Measurements from ENCODE around the gene FRG1. TPM values are rescaled to one million over a fixed set of nuclear protein-coding genes. Genes with fewer than 3 reads are reported as not detected.
"Not testable (repeated sequence)": the region's sequence is repeated elsewhere in the genome, so short reads cannot be mapped to it uniquely, and the experiment has no call there.

FRG1 gene
- total and polyA plus RNA-seq, 9 donors = 26.6 to 41.9 (median 35.3) TPM

DNA sequence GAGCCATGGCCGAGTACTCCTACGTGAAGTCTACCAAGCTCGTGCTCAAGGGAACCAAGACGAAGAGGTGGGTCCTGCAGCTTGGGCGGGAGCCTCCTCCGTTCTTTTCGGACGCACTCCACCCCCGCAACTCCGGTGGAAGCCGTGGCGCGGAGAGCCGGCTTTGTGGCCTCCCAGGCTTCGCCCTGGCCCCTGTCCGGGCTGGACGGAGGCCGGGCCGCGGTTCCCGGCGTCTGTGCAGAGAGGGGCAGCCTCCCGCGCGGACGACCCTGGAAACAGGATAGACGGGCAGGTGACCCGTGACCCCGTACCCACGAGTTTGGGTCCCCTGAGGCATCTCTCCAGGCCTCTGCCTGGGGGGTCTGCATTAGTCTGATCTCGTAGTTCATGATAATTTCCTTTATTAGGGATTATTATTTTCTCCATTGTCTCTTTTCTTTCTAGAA lies 356 bp downstream of the FRG1 start:
- no peaks in the 10 kb centered on the region for H3K27me3 ChIP-seq (ENCODE audit: control insufficient read depth, insufficient read depth, low read length)
- H3K4me3 ChIP-seq (ENCODE audit: low read length) = peak overlapping the region; percentile 87
- H3K9me3 ChIP-seq (replicated peaks; ENCODE audit: control insufficient read depth, low read depth, low read length) = no peaks in the 10 kb centered on the region
- peaks cover 3% of the 10 kb centered on the region for H3K36me3 ChIP-seq (ENCODE audit: control insufficient read depth, insufficient read depth, low read length)
- WGBS (ENCODE audit: insufficient coverage) = under 1% methylated on average over 25 of the region's 31 CpGs
- DNase-seq = no peak
- peak overlapping the region; percentile 92 for H3K27ac ChIP-seq (ENCODE audit: low read length)
- H3K4me1 ChIP-seq (ENCODE audit: control insufficient read depth, insufficient read depth, low read length) = no peaks in the 10 kb centered on the region

DNA sequence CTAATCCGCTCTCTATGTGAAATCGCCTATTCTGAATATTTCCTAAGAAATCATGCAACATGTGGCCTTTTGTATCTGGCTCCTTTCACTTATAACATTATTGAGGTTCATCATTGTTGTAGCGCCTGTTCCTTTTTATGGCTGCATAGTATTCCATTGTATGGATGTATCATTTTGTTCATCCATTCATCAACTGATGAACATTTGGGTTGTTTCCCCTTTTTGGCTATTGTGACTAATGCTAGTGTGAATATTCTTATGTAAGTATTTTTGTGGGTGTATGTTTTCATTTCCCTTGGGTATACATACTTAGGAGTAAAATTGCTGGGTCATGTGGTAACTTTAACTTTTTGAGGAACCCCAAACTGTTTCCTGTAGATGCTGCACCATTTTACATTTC lies 1.7 kb downstream of the FRG1 start:
- H3K27me3 ChIP-seq (ENCODE audit: control insufficient read depth, insufficient read depth, low read length) = not testable (repeated sequence)

DNA sequence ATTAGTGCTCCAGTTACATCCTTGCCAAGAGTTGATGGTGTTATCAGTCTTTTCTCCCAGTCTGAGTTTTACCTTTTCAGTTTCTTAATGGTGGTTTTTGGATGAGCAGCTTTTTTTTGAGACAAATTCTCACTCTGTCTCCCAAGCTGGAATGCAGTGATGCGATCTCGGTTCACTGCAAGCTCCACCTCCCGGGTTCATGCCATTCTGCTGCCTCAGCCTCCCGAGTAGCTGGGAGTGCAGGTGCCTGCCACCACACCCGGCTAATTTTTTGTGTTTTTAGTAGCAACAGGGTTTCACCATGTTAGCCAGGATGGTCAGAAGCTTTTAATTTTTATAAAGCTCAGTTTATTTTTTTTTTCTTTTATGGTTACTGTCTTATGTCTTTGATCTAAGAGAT lies 3.4 kb downstream of the FRG1 start:
- not testable (repeated sequence) for H3K27ac ChIP-seq (ENCODE audit: low read length); H3K36me3 ChIP-seq (ENCODE audit: control insufficient read depth, insufficient read depth, low read length); H3K4me1 ChIP-seq (ENCODE audit: control insufficient read depth, insufficient read depth, low read length); DNase-seq; H3K9me3 ChIP-seq (replicated peaks; ENCODE audit: control insufficient read depth, low read depth, low read length); H3K27me3 ChIP-seq (ENCODE audit: control insufficient read depth, insufficient read depth, low read length); H3K4me3 ChIP-seq (ENCODE audit: low read length)
- WGBS (ENCODE audit: insufficient coverage) = 89% methylated on average over 5 of the region's 5 CpGs

More for the DNA sequence above, 1.7 kb downstream of the FRG1 start:
- H3K9me3 ChIP-seq (replicated peaks; ENCODE audit: control insufficient read depth, low read depth, low read length); H3K4me3 ChIP-seq (ENCODE audit: low read length); H3K36me3 ChIP-seq (ENCODE audit: control insufficient read depth, insufficient read depth, low read length); DNase-seq; H3K4me1 ChIP-seq (ENCODE audit: control insufficient read depth, insufficient read depth, low read length); H3K27ac ChIP-seq (ENCODE audit: low read length): not testable (repeated sequence)
- no CpG with 5 or more reads among the region's 3 CpGs for WGBS (ENCODE audit: insufficient coverage)

DNA sequence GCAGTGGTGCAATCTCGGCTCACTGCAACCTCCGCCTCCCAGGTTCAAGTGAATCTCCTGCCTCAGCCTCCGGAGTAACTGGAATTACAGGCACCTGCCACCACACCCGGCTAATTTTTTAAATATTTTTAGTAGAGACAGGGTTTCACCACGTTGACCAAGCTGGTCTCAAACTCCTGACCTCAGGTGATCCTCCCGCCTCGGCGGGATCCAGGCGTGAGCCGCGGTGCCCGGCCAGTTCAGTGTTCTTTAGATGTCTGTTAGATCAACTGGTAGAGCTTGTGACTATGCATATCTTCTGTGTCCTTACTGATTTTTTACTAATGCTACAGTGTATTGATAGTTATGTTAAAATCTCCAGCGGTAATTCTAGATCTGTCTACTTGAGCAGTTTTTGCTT lies 6.2 kb downstream of the FRG1 start:
- WGBS (ENCODE audit: insufficient coverage) = 100% methylated on average over 8 of the region's 13 CpGs
- DNase-seq; H3K4me3 ChIP-seq (ENCODE audit: low read length); H3K27ac ChIP-seq (ENCODE audit: low read length); H3K27me3 ChIP-seq (ENCODE audit: control insufficient read depth, insufficient read depth, low read length); H3K9me3 ChIP-seq (replicated peaks; ENCODE audit: control insufficient read depth, low read depth, low read length); H3K4me1 ChIP-seq (ENCODE audit: control insufficient read depth, insufficient read depth, low read length); H3K36me3 ChIP-seq (ENCODE audit: control insufficient read depth, insufficient read depth, low read length): not testable (repeated sequence)

DNA sequence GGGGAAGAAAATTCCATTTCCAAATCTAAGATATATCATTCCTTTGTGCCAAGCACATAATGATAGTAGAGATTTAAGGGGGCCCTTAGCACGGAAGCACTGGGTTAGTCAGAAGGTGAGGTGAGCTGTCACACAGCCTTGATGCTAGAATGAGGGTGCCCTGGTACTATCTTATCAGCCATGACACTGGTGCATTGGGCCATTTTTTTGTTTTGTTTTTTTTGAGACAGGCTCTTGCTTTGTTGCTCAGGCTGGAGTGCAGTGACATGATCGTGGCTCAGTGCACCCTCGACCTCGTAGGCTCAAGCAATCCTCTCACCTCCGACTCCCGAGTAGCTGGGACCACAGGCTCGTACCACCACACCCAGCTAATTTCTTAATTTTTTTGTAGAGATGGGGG lies 7.8 kb downstream of the FRG1 start:
- not testable (repeated sequence) for H3K27me3 ChIP-seq (ENCODE audit: control insufficient read depth, insufficient read depth, low read length); H3K4me3 ChIP-seq (ENCODE audit: low read length); H3K36me3 ChIP-seq (ENCODE audit: control insufficient read depth, insufficient read depth, low read length); H3K9me3 ChIP-seq (replicated peaks; ENCODE audit: control insufficient read depth, low read depth, low read length); DNase-seq; H3K4me1 ChIP-seq (ENCODE audit: control insufficient read depth, insufficient read depth, low read length); H3K27ac ChIP-seq (ENCODE audit: low read length)
- WGBS (ENCODE audit: insufficient coverage) = 100% methylated on average over 1 of the region's 7 CpGs

DNA sequence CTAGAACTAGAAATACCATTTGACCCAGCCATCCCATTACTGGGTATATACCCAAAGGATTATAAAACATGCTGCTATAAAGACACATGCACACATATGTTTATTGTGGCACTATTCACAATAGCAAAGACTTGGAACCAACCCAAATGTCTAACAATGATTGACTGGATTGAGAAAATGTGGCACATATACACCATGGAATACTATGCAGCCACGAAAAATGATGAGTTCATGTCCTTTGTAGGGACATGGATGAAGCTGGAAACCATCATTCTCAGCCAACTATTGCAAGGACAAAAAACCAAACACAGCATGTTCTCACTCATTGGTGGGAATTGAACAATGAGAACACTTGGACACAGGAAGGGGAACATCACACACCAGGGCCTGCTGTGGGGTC lies 28.6 kb downstream of the FRG1 start:
- not testable (repeated sequence) for DNase-seq; H3K36me3 ChIP-seq (ENCODE audit: control insufficient read depth, insufficient read depth, low read length); H3K4me1 ChIP-seq (ENCODE audit: control insufficient read depth, insufficient read depth, low read length); H3K9me3 ChIP-seq (replicated peaks; ENCODE audit: control insufficient read depth, low read depth, low read length); H3K4me3 ChIP-seq (ENCODE audit: low read length); H3K27ac ChIP-seq (ENCODE audit: low read length); H3K27me3 ChIP-seq (ENCODE audit: control insufficient read depth, insufficient read depth, low read length)
- WGBS (ENCODE audit: insufficient coverage) = no CpG with 5 or more reads among the region's 1 CpG

DNA sequence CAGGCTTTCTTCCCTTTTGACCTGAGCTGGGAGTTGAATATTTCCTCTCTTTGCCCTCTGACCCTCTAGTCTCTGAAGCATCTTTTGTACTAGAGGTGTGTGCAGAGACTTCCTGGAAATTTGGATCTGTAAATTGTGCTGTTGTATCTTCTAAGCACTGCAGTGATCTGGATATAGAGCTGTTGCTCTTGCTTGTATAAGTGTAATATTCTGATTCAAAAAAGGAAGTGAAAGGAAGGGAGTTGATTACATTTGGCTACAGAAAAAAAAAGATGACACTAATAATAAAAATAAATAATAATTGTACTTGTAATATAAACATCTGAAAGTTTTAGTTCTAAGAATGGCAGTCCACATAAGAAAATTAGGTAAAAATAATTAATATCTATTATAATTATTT lies 33.0 kb downstream of the FRG1 start:
- Histone ChIP-seq H3K4me1 (ENCODE audit: control insufficient read depth, insufficient read depth, low read length) (no peaks in the 10 kb centered on the region), H3K27ac (ENCODE audit: low read length) (no peak overlapping the region), H3K4me3 (ENCODE audit: low read length) (no peak overlapping the region), H3K9me3 (replicated peaks; ENCODE audit: control insufficient read depth, low read depth, low read length) (no peaks in the 10 kb centered on the region), H3K36me3 (ENCODE audit: control insufficient read depth, insufficient read depth, low read length) (no peaks in the 10 kb centered on the region), H3K27me3 (ENCODE audit: control insufficient read depth, insufficient read depth, low read length) (no peaks in the 10 kb centered on the region)
- DNase-seq = no peak

DNA sequence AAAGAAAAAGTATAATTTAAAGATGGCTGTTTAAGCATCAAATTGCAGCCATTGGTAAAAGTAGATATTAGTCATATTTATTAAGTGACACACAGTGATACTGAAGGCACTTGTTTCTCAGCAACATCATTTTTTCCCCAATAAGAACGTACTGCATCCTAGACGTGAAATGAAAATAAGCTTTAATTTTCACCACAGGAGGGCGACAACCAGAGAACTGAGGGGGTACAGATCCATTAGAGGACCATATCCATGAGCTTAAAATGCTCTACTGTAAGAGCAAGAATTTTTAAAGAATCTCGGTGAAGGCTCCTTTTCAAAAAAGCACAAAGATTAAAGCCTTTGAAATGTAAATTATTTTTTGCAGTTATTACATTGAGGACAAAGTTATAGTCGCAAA lies 33.4 kb downstream of the FRG1 start:
- no peaks in the 10 kb centered on the region for H3K36me3 ChIP-seq (ENCODE audit: control insufficient read depth, insufficient read depth, low read length)
- H3K9me3 ChIP-seq (replicated peaks; ENCODE audit: control insufficient read depth, low read depth, low read length) = no peaks in the 10 kb centered on the region
- no peak for DNase-seq
- no CpG with 5 or more reads among the region's 5 CpGs for WGBS (ENCODE audit: insufficient coverage)
- H3K4me1 ChIP-seq (ENCODE audit: control insufficient read depth, insufficient read depth, low read length) = no peaks in the 10 kb centered on the region
- no peak overlapping the region for H3K4me3 ChIP-seq (ENCODE audit: low read length)
- no peaks in the 10 kb centered on the region for H3K27me3 ChIP-seq (ENCODE audit: control insufficient read depth, insufficient read depth, low read length)
- no peak overlapping the region for H3K27ac ChIP-seq (ENCODE audit: low read length)

DNA sequence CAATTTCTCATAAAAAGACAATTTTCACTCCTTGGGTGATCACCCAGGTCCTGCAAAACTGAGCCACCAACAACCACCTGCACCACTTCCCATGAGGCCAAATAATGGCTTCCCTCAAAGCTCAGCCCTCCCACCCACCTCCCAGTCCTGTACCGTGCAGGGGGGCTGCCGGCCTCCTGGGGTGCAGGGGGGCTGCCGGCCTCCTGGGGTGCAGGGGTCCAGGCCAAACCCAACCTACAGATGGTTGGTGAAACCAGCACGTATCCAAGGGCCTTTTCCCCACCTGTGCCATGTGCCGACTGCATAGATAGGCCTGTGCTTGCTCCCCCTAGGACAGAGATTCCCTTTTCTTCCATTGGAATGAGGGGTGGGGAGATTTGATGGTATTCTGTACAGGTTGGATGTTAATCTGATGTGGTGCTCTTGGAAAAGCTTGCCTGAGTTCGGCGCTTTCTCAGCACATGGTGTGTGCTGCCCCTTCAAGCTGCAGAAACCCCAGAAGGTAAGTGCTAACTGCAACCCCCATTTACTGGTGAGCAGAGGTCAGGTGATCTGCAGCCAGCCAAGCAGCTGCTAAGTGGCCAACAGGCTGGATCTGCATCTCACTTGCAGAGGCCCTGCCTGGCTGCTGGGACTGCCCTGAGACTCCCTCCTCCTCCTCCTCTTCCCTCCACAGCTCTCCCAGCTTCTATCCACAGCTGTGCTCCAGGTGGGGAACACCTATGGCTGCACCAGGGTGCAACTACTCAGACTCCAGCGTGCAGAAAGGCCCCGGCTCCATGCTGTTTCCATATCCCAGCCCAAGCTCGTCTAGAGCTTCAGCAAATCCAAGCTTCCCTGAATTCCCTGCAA lies 38.8 kb downstream of the FRG1 start:
- no peaks in the 10 kb centered on the region for H3K4me1 ChIP-seq (ENCODE audit: control insufficient read depth, insufficient read depth, low read length)
- H3K27me3 ChIP-seq (ENCODE audit: control insufficient read depth, insufficient read depth, low read length) = no peaks in the 10 kb centered on the region
- no peaks in the 10 kb centered on the region for H3K9me3 ChIP-seq (replicated peaks; ENCODE audit: control insufficient read depth, low read depth, low read length)
- DNase-seq = no peak
- H3K27ac ChIP-seq (ENCODE audit: low read length) = no peak overlapping the region
- no peak overlapping the region for H3K4me3 ChIP-seq (ENCODE audit: low read length)
- 46% methylated on average over 7 of the region's 10 CpGs for WGBS (ENCODE audit: insufficient coverage)
- no peaks in the 10 kb centered on the region for H3K36me3 ChIP-seq (ENCODE audit: control insufficient read depth, insufficient read depth, low read length)

DNA sequence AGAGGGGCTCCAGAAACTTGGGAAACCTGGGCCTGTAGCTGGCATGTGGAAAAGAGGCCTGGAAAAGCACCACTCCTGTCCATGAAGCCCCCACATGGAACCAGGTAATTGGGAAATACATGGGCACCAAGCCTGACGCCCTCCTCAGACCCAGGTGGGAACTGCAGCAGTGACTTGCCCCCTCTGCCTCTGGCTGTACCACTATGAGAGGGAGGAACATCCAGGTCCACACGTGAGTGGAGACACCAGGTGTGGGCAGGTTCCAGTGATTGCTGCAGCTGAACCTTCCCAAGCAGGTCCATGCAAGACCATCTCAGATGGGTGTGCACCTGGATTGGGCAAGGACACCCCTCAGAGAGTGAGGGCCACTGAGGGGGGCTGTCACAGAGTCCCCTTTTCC lies 39.6 kb downstream of the FRG1 start:
- DNase-seq; H3K36me3 ChIP-seq (ENCODE audit: control insufficient read depth, insufficient read depth, low read length); H3K9me3 ChIP-seq (replicated peaks; ENCODE audit: control insufficient read depth, low read depth, low read length); H3K27ac ChIP-seq (ENCODE audit: low read length); H3K27me3 ChIP-seq (ENCODE audit: control insufficient read depth, insufficient read depth, low read length); H3K4me1 ChIP-seq (ENCODE audit: control insufficient read depth, insufficient read depth, low read length); H3K4me3 ChIP-seq (ENCODE audit: low read length): not testable (repeated sequence)
- 25% methylated on average over 2 of the region's 2 CpGs for WGBS (ENCODE audit: insufficient coverage)

DNA sequence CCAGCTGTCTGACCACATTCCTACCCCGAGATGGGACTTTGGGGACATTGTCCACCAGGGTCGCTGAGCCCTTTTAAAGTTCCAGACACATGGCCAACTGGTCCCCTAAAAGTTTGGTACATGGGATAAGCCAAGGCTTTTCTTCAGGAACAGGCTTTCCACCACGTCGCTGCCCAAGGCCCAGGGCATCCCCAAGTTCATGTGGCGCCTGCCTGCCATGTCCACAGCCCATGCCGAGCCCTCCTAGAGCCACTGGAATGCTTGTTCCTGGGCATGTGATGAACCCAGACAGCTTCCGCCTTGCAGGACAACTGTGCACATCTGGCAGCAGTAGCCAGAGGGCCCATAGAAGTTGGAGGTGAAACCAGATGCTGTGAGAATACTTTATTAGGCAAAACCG lies 41.3 kb downstream of the FRG1 start:
- Histone ChIP-seq H3K4me1 (ENCODE audit: control insufficient read depth, insufficient read depth, low read length) (no peaks in the 10 kb centered on the region), H3K36me3 (ENCODE audit: control insufficient read depth, insufficient read depth, low read length) (no peaks in the 10 kb centered on the region), H3K27ac (ENCODE audit: low read length) (no peak overlapping the region), H3K27me3 (ENCODE audit: control insufficient read depth, insufficient read depth, low read length) (no peaks in the 10 kb centered on the region), H3K4me3 (ENCODE audit: low read length) (no peak overlapping the region), H3K9me3 (replicated peaks; ENCODE audit: control insufficient read depth, low read depth, low read length) (no peaks in the 10 kb centered on the region)
- DNase-seq = no peak
- 92% methylated on average over 6 of the region's 8 CpGs for WGBS (ENCODE audit: insufficient coverage)

Measured in muscle of leg (tissue), 11 donors.